ENCODE results near the gene TTC28. TPM values are rescaled to one million over a fixed set of nuclear protein-coding genes. Genes with fewer than 3 reads are reported as not detected.
"Not testable (repeated sequence)": the region's sequence is repeated elsewhere in the genome, so short reads cannot be mapped to it uniquely, and the experiment has no call there.

Gene TTC28
- total RNA-seq, 1 donor from 2014 or later = 3.2 TPM

GRCh38 chr22:28191571-28191970 lies 488.1 kb downstream of the TTC28 start:
- DNase-seq (ENCODE audit: low read depth) = not testable (repeated sequence)

DNA sequence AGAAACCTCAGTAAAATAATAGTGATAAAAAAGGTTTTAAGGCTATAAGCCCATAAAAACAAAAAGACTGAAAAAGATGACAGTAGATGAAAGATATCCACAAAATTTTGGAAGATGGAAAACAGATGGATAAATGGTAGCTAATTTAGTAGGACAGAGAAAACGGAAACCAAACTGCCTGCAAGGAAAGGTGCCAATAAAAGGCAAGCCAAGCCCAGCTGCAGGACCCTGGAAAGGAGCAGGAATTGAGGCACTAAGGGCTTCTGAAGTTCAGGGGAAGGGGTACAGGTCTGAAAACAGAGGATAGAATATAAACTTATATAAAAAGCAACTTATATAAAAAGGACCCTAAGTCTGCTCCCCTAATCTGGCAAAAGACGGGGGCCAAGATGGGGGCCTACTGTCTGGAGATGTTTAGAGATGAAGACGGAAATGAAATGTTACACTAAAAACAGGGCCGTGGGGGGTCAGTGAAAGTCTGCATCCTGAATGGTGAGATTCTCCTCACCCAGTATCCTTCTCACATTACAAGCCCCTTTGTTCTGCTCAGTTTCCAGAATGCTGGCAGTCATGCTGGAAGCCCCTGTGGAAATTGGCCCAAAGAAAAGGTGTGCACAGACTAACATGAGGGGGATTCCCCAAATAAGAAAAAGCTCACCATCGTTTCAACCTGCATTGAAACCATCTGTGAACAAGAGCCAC lies 491.3 kb downstream of the TTC28 start:
- DNase-seq (ENCODE audit: low read depth) = no peak

- DNase-seq (ENCODE audit: low read depth) = no peak
These were observed 492.0 kb downstream of the TTC28 start for GRCh38 chr22:28187612-28188011.

GRCh38 chr22:28186641-28187040 lies 493.0 kb downstream of the TTC28 start:
- DNase-seq (ENCODE audit: low read depth) = no peak

DNA sequence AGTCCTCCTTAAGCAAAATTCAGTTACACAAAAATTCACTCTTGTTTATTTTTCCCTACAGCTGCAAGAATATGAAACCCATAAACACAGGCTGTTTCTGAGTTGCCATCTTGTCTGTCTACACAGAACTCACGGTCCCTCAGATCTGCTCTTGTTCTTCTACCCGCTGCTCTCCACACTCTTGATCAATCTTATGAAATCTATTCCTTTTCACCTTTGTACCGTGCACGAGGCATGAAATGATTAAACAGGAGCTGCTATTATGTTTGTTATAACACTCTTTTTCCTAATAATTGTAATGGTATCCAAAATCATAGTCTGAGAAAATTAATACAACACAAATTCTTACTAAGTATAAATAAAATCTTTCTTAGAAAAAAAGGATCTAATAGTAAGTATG lies 494.5 kb downstream of the TTC28 start:
- no peak for DNase-seq (ENCODE audit: low read depth)

GRCh38 chr22:28183078-28183860 lies 496.4 kb downstream of the TTC28 start:
- no peak for DNase-seq (ENCODE audit: low read depth)

DNA sequence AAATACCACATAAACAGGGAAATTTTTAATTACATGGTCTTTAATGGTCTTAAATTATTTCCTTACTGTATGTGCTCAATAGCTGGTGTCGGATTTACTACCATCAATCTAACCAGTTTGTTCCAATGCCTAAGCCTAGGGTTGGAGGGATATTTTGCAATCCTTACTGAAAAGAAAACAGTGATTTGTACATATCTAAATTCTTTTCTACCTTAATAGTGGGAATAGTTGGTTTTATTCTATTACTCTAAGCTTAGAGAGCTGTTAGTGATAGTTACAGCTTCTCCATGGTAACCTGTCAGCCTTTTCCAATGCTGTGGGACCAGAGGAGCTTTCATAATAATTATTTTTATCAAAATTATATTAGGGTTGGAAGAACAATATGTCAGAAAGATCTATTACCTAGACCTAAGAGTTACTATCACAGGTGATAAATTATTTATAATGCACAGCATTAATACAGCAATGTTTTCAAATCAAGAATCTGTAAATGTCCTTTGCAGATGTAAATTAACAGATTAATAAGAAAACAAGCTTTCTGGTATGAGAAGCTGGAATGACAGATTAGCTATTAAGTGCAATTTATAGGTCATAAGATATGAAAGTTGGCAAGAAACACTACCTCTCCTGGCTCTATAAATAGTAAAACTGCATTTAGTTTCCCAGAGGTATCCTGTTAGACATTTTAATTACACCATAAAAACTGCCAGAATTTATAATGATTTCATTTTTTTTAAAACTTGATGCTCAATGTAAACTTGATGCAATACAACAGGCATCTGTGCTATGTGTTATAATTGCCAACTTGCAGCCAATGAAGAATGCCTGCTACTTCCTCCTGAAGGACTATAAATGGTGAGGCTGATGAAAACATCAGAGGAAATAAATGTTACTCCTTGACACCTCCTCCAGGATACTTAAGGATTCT lies 498.6 kb downstream of the TTC28 start:
- no peak for DNase-seq (ENCODE audit: low read depth)

GRCh38 chr22:28179392-28179791 lies 500.2 kb downstream of the TTC28 start:
- DNase-seq (ENCODE audit: low read depth) = no peak

GRCh38 chr22:28175730-28176492 lies 503.7 kb downstream of the TTC28 start:
- no peak for DNase-seq (ENCODE audit: low read depth)

DNA sequence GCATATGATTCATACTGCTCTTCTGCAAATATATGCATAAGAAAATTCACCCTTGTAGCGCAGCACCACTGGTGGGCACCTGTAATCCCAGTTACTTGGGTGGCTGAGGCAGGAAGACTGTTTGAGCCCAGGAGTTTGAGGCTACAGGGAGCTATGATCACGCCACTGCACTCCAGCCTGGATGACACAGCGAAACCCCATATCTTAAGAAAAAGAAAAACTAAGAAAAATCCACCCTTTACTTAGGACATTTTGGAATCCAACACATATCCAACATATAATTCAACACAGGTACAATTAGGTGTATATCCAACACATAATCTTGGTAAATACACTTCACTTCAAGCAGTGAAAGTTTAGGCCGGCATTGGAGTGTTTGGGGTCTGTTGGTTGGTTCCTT lies 505.1 kb downstream of the TTC28 start:
- DNase-seq (ENCODE audit: low read depth) = no peak

GRCh38 chr22:28172892-28173670 lies 506.6 kb downstream of the TTC28 start:
- no peak for DNase-seq (ENCODE audit: low read depth)

GRCh38 chr22:28171712-28172111 lies 507.9 kb downstream of the TTC28 start:
- DNase-seq (ENCODE audit: low read depth) = no peak

DNA sequence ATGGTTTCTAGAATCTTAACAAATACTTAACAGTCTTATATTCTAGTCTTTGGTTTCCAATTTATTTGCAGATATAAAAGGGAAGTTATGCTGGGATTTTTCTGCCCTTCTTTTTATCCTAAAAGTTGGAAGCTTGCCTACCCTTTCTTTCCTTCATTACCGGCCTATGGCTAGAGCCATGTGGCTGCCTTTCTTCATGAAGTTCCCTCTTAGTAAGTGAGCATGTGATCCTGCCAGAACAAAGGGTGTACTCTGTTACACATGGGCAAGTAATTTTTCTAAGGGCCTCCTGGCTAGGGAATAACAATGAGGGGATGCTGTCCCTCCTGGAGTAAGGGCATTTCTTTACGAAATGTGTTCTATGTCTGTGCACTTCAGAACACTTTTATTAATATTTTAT lies 508.5 kb downstream of the TTC28 start:
- peak; percentile 3 for DNase-seq (ENCODE audit: low read depth)

- not testable (repeated sequence) for DNase-seq (ENCODE audit: low read depth)
These were observed 510.3 kb downstream of the TTC28 start for GRCh38 chr22:28169314-28169713.

- DNase-seq (ENCODE audit: low read depth) = no peak
These were observed 523.8 kb downstream of the TTC28 start for GRCh38 chr22:28155808-28156207.

DNA sequence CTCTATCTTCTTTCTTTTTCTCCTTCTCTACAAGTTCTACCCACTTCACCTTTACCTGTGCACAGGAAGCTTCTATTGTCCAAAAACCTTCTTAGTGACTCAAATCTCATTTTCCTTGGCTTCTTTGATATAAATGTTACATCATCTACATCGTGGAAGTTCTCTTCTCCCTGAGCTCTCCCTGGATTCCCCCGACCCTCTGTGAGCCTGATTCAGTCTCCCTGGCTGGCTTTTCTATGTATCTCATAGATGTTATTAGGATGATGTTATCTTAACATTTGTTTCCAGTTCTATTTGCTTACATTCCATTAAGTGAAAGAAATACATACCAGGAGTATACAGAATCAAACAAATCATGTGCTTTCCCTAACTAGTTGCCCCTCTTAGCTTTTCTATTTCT lies 524.8 kb downstream of the TTC28 start:
- DNase-seq (ENCODE audit: low read depth) = no peak

DNA sequence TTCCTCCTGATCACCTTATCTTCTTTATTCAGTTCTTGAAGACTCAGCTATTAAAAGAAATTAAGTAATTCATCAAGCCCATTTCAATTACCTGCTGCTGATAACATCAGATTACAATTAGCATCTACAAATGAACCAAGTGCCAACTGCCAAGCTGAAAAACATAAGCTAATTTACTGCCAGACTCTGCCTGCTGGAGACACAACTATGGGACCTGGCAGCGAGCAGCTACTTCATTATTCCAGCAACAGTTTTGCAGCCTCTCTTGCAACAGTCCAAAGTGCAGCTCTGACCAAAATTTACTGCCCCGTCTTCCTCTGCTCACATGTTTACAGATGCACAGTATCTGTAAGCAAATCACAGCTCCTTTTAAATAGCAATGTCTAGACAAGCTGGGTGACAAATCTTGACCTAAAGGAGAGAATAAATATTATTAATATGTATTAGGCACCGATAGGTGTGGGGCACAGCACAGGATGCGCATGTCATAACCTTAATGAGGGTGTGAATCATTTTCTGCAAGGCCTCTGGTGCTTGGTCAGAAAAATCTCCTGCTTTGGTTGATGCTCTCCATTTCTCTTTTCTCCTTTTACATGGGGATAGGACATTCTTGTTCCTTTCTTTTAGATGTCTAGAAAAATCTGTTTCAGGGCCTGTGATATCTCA lies 528.4 kb downstream of the TTC28 start:
- no peak for DNase-seq (ENCODE audit: low read depth)

GRCh38 chr22:28148816-28149465 lies 530.7 kb downstream of the TTC28 start:
- no peak for DNase-seq (ENCODE audit: low read depth)

DNA sequence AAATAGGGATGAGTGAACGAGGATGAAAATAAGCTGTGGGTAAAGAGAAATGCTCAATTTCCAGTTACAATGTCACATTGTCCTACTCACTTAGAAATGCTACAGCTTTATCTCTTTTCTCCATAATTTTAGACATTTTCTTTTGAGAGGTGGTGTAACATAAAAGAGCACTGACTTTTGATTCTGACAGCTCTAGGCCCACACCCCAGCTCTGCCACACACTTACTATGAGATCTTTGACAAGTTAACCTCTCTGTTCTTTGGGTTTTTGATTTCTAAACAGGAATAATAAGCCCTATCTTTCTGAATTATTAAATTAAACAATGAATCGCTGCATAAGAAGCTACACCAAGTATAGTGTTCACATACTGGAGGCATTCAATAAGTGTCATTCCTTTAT lies 532.2 kb downstream of the TTC28 start:
- DNase-seq (ENCODE audit: low read depth) = no peak
